K562 (cell line): ENCODE results near the gene ROBO1.

Experiments
- ARID3A ChIP-seq: IDR thresholded peaks from 2 replicates; pipeline ENCODE4 v1.6.1; 2012; ENCODE audit warnings: low read depth, low read length, improper control_type of control experiment, borderline replicate concordance
- CTCF ChIP-seq, 3 experiments: IDR thresholded peaks in 2 of 3; conservative IDR thresholded peaks in 1 of 3; 2 replicates each; pipeline ENCODE4 v1.5.1; 2011 to 2012; ENCODE audit warnings: low read length in 3 of 3, mild to moderate bottlenecking in 3 of 3, control low read depth in 2 of 3, improper control_type of control experiment in 1 of 3, inconsistent platforms in 1 of 3, low read depth in 1 of 3, mixed read lengths in 1 of 3, moderate library complexity in 1 of 3; ENCODE audit not compliant: insufficient read depth in 2 of 3
- GTF3C2 ChIP-seq: IDR thresholded peaks from 3 replicates; pipeline ENCODE4 v1.6.1; 2011; ENCODE audit warnings: borderline replicate concordance, mild to moderate bottlenecking, moderate library complexity; ENCODE audit not compliant: insufficient read length; ENCODE audit errors: extremely low read depth
- MTA3 ChIP-seq: fragments of 450-650 bp; formaldehyde crosslinking; IDR thresholded peaks from 2 replicates; pipeline ENCODE4 v1.6.1; 2017; ENCODE audit warnings: mild to moderate bottlenecking, borderline replicate concordance
- NFYB ChIP-seq: IDR thresholded peaks from 2 replicates; pipeline ENCODE4 v1.6.1; 2011; ENCODE audit warnings: mild to moderate bottlenecking, moderate library complexity; ENCODE audit not compliant: insufficient read length; ENCODE audit errors: extremely low read depth
- POLR2A ChIP-seq: fragments of 450-650 bp; conservative IDR thresholded peaks from 2 replicates; pipeline ENCODE4 v1.6.1; 2016
- RBBP5 ChIP-seq: fragments of 200-600 bp; sonication (generic); IDR thresholded peaks from 2 replicates; pipeline ENCODE4 v1.6.1; 2012; ENCODE audit warnings: borderline replicate concordance, mild to moderate bottlenecking, low read length, control low read depth, inconsistent platforms; ENCODE audit not compliant: insufficient read depth, poor library complexity, severe bottlenecking
- ZC3H8 ChIP-seq: fragments of 450-650 bp; IDR thresholded peaks from 2 replicates; pipeline ENCODE4 v1.6.1; 2017
- ZNF407 ChIP-seq: fragments of 450-650 bp; IDR thresholded peaks from 2 replicates; pipeline ENCODE4 v1.6.1; 2016; ENCODE audit warnings: low read depth

- TF ChIP-seq MTA3 (no peak), ZC3H8 (no peak), GTF3C2 (no peak), ZNF407 (no peak), CTCF (IDR thresholded peaks at IDR 0.05 in 2 of 3, conservative IDR thresholded peaks at IDR 0.05 in 1 of 3; ENCODE audit: insufficient read depth in 2 of 3, low read depth in 1 of 3, low read length in 3 of 3) (no peak), ARID3A (no peak), RBBP5 (no peak), NFYB (no peak), POLR2A (no peak)
These were observed 860.4 kb downstream of the ROBO1 start for GRCh38 chr3:78907367-78907766.
